Caco-2 (cell line): ENCODE measurements around the gene PSMD7. TPM values are rescaled to one million over a fixed set of nuclear protein-coding genes. Genes with fewer than 3 reads are reported as not detected.

ENCODE experiments used
- BruUV-seq: library from RNA; stranded (reverse); fragments of 400-500 nt; replicated peaks from 2 replicates; lab custom pipeline; 2021; lab: Mats Ljungman, UMichigan
- CTCF ChIA-PET: fragments of 300-600 bp; sonication (Branson Sonifier 250); formaldehyde crosslinking; loops from one replicate; lab custom pipeline; 2022; ENCODE audit warnings: antibody characterized with exemption; lab: Charles Lee
- POLR2A ChIA-PET: fragments of 300-600 bp; sonication (Branson Sonifier 250); formaldehyde crosslinking; loops from one replicate; lab custom pipeline; 2022; ENCODE audit warnings: antibody characterized with exemption; lab: Charles Lee
- DNase-seq, 2 experiments: peaks; one replicate each; pipeline versions ENCODE4 v3.0.0 to v3.0.0-alpha.2; 2020 to 2022
- H3K27me3 ChIP-seq: replicated peaks from 2 replicates; pipeline ENCODE4 v1.6.0; 2011; ENCODE audit warnings: low read length; ENCODE audit not compliant: control insufficient read depth, insufficient read depth
- H3K36me3 ChIP-seq: 2 replicates; pipeline ENCODE4 v1.5.1; 2011; ENCODE audit warnings: low read length; ENCODE audit not compliant: control insufficient read depth, insufficient read depth
- H3K4me1 ChIP-seq: fragments of 250-450 bp; sonication (Bioruptor Pico); 2 replicates; pipeline ENCODE4 v1.5.1; 2020; ENCODE audit warnings: mild to moderate bottlenecking
- H3K4me3 ChIP-seq: 2 replicates; pipeline ENCODE4 v1.5.1; 2011; ENCODE audit warnings: low read depth, mild to moderate bottlenecking, control low read depth, low read length
- H3K9me3 ChIP-seq: fragments of 250-450 bp; sonication (Bioruptor Pico); 2 replicates; pipeline ENCODE4 v1.5.1; 2020; ENCODE audit warnings: mild to moderate bottlenecking, moderate library complexity
- H3K27ac Mint-ChIP-seq: one replicate; pipeline ENCODE4 v1.8.0; 2022; ENCODE audit warnings: mixed read lengths; ENCODE audit not compliant: unreplicated experiment
- H3K27me3 Mint-ChIP-seq: one replicate; pipeline ENCODE4 v1.8.0; 2022; ENCODE audit warnings: mixed read lengths; ENCODE audit not compliant: insufficient read depth, unreplicated experiment
- H3K36me3 Mint-ChIP-seq: one replicate; pipeline ENCODE4 v1.8.0; 2022; ENCODE audit warnings: mild to moderate bottlenecking, mixed read lengths; ENCODE audit not compliant: insufficient read depth, unreplicated experiment
- H3K4me1 Mint-ChIP-seq: one replicate; pipeline ENCODE4 v1.8.0; 2022; ENCODE audit warnings: low read depth, mixed read lengths; ENCODE audit not compliant: unreplicated experiment
- H3K4me3 Mint-ChIP-seq: one replicate; pipeline ENCODE4 v1.8.0; 2022; ENCODE audit warnings: mild to moderate bottlenecking, moderate library complexity, mixed read lengths; ENCODE audit not compliant: unreplicated experiment
- H3K9me3 Mint-ChIP-seq: one replicate; pipeline ENCODE4 v1.8.0; 2022; ENCODE audit warnings: mixed read lengths; ENCODE audit not compliant: unreplicated experiment
- intact Hi-C: fragments of 100-400 bp; cut with micrococcal nuclease; formaldehyde crosslinking; loops from one replicate; pipeline ENCODE4 v1.10.0; 2022; ENCODE audit not compliant: unreplicated experiment
- total RNA-seq: library from RNA; stranded (reverse); gene quantifications from 2 replicates; pipeline ENCODE4 v1.2.3, GENCODE V29; 2022
- TF ChIP-seq, protein P1 (sequence below), 2 experiments: fragments of 200-600 bp in 1 of 2; IDR thresholded peaks; 1 replicate in 1 of 2; 2 replicates in 1 of 2; pipeline versions ENCODE4 v1.5.1 to v1.8.0; 2011 to 2022; ENCODE audit warnings: antibody characterized with exemption in 1 of 2, control low read depth in 1 of 2, inconsistent platforms in 1 of 2, low read depth in 1 of 2, low read length in 1 of 2, mild to moderate bottlenecking in 1 of 2, moderate library complexity in 1 of 2; ENCODE audit not compliant: insufficient read depth in 1 of 2, severe bottlenecking in 1 of 2, unreplicated experiment in 1 of 2

The PSMD7 gene
- total RNA-seq, 1 experiment from 2014 or later: 191 TPM

DNA sequence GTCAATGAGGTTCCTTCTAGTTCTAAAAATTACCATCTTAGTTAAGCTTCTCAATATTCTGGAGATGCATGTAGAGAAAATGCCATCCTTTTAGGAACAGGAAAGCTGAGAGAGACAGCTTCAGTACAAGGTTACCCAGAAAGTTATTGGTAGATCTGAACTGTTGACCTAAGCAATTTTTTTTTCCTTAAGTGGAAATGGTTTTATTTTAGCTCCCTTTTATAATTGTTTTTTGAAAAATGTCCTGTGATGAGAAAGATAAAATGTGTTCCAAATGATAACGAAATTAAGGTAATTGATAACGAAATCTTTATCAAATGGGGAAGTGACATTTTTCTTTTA is 8.2 kb downstream of the PSMD7 start:
- Histone ChIP-seq H3K36me3 (peaks cover 11% of the 10 kb centered on the region; the same call in 1 of the 2 replicates), H3K27me3 (no peaks in the 10 kb centered on the region), H3K4me1 (no peaks in the 10 kb centered on the region), H3K4me3 (no peak overlapping the region), H3K9me3 (no peaks in the 10 kb centered on the region)
- intact Hi-C loops: no loop called here
- Mint-ChIP-seq H3K9me3 (no peaks in the 10 kb centered on the region), H3K4me1 (peaks cover 5% of the 10 kb centered on the region), H3K27ac (no peak overlapping the region), H3K36me3 (peaks cover 82% of the 10 kb centered on the region), H3K4me3 (no peak overlapping the region), H3K27me3 (no peaks in the 10 kb centered on the region)
- DNase-seq: no peak
- ChIA-PET POLR2A (no interaction called here), CTCF (interaction anchor here (0.6 to 1.5 kb wide), 4 partner anchors 8 to 558 kb away, joined by 3 to 13 read pairs (median 4); no protein-coding TSS in a partner anchor)
- no TSS peak for BruUV-seq
- TF ChIP-seq, protein P1, sequence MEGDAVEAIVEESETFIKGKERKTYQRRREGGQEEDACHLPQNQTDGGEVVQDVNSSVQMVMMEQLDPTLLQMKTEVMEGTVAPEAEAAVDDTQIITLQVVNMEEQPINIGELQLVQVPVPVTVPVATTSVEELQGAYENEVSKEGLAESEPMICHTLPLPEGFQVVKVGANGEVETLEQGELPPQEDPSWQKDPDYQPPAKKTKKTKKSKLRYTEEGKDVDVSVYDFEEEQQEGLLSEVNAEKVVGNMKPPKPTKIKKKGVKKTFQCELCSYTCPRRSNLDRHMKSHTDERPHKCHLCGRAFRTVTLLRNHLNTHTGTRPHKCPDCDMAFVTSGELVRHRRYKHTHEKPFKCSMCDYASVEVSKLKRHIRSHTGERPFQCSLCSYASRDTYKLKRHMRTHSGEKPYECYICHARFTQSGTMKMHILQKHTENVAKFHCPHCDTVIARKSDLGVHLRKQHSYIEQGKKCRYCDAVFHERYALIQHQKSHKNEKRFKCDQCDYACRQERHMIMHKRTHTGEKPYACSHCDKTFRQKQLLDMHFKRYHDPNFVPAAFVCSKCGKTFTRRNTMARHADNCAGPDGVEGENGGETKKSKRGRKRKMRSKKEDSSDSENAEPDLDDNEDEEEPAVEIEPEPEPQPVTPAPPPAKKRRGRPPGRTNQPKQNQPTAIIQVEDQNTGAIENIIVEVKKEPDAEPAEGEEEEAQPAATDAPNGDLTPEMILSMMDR (IDR thresholded peaks at IDR 0.05; ENCODE audit: insufficient read depth in 1 of 2, low read depth in 1 of 2, low read length in 1 of 2, severe bottlenecking in 1 of 2, unreplicated experiment in 1 of 2): no peak

DNA sequence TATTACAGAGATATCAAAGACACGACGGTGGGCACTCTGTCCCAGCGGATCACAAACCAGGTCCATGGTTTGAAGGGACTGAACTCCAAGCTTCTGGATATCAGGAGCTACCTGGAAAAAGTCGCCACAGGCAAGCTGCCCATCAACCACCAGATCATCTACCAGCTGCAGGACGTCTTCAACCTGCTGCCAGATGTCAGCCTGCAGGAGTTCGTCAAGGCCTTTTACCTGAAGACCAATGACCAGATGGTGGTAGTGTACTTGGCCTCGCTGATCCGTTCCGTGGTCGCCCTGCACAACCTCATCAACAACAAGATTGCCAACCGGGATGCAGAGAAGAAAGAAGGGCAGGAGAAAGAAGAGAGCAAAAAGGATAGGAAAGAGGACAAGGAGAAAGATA is 8.7 kb downstream of the PSMD7 start:
- H3K9me3 ChIP-seq: no peaks in the 10 kb centered on the region
- no peak for DNase-seq
- Mint-ChIP-seq H3K4me3 (no peak overlapping the region), H3K36me3 (peaks cover 77% of the 10 kb centered on the region), H3K9me3 (no peaks in the 10 kb centered on the region), H3K27me3 (no peaks in the 10 kb centered on the region), H3K4me1 (peaks cover 7% of the 10 kb centered on the region), H3K27ac (no peak overlapping the region)
- intact Hi-C loops: no loop called here
- H3K4me3 ChIP-seq: no peak overlapping the region
- CTCF ChIA-PET: interaction anchor here (1.4 kb wide), 1 partner anchor 10 kb away, joined by 13 read pairs; no protein-coding TSS in a partner anchor
- no TSS peak for BruUV-seq
- POLR2A ChIA-PET: no interaction called here
- H3K36me3 ChIP-seq: peaks cover 7% of the 10 kb centered on the region; the same call in 1 of the 2 replicates
- H3K4me1 ChIP-seq: no peaks in the 10 kb centered on the region
- no peaks in the 10 kb centered on the region for H3K27me3 ChIP-seq
- TF ChIP-seq, protein P1 (IDR thresholded peaks at IDR 0.05; ENCODE audit: insufficient read depth in 1 of 2, low read depth in 1 of 2, low read length in 1 of 2, severe bottlenecking in 1 of 2, unreplicated experiment in 1 of 2): no peak

DNA sequence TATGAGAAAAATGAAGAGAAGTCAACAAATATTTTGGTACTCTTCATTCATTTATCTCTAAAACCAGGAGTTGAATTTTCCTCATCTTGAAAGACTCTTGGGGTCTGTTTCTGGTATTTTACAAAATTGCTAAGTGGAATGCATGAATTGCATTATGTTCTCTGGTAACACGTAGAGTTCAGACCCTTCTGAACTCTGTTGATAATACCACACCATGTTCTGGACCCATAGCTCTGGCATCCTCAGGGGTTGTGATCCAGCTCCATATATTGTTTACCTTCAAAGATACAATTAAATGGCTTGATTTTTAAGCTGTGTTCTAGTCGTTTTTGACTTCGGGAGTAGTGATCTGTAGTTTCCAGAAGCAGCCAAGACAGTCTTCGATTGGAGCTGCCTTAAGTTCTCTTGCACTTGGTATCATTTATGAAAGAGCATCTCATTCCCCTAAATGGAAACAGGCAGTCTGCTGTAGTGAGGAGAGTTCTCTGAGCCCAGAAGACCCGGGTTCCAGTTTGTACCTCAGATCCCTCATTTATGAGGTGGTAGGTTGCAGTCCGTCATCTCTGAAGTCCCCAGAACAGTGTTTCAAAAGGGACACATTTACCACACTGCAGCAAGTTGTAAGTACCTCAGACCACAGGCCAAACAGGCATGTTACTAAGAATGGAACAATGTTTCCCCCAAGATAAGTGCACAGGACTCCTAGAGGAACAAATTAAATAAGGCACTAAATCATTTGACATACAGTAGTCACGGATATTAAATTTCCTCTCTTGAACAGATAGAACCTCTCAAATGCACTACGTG is 9.6 kb downstream of the PSMD7 start:
- intact Hi-C loops: no loop called here
- Mint-ChIP-seq H3K27ac (no peak overlapping the region), H3K4me3 (no peak overlapping the region), H3K9me3 (no peaks in the 10 kb centered on the region), H3K27me3 (no peaks in the 10 kb centered on the region), H3K36me3 (peaks cover 68% of the 10 kb centered on the region), H3K4me1 (peaks cover 7% of the 10 kb centered on the region)
- TF ChIP-seq, protein P1 (IDR thresholded peaks at IDR 0.05; ENCODE audit: insufficient read depth in 1 of 2, low read depth in 1 of 2, low read length in 1 of 2, severe bottlenecking in 1 of 2, unreplicated experiment in 1 of 2): no peak
- DNase-seq: no peak
- H3K4me1 ChIP-seq: no peaks in the 10 kb centered on the region
- no TSS peak for BruUV-seq
- peaks cover 5% of the 10 kb centered on the region; the same call in 1 of the 2 replicates for H3K36me3 ChIP-seq
- H3K27me3 ChIP-seq: no peaks in the 10 kb centered on the region
- no peak overlapping the region for H3K4me3 ChIP-seq
- POLR2A ChIA-PET: interaction anchor here (0.6 kb wide), 1 partner anchor 295 kb away, joined by 4 read pairs; no protein-coding TSS in a partner anchor
- CTCF ChIA-PET: no interaction called here
- H3K9me3 ChIP-seq: no peaks in the 10 kb centered on the region
